Measurements from ENCODE around the gene PLTP.

The PLTP gene

DNA sequence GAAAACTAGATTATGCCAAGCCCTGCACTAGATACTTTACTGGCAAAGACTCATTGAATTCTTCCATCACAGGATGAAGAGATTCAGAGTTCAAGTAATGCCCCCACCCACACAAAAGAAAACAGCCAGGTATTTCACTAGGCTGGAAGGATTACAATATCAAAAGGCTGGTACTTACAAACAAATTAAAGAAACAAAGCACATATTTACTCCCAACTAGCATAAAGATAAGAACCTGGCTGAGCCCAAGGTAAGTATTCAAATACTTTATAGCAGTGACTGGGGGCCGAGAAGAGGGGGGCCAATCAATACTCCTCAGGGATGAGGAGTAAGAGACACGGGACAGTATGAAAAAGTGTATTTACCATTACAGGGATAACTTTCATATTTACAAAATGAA, 58.5 kb downstream of the PLTP start:
- TF ChIP-seq, protein P1, sequence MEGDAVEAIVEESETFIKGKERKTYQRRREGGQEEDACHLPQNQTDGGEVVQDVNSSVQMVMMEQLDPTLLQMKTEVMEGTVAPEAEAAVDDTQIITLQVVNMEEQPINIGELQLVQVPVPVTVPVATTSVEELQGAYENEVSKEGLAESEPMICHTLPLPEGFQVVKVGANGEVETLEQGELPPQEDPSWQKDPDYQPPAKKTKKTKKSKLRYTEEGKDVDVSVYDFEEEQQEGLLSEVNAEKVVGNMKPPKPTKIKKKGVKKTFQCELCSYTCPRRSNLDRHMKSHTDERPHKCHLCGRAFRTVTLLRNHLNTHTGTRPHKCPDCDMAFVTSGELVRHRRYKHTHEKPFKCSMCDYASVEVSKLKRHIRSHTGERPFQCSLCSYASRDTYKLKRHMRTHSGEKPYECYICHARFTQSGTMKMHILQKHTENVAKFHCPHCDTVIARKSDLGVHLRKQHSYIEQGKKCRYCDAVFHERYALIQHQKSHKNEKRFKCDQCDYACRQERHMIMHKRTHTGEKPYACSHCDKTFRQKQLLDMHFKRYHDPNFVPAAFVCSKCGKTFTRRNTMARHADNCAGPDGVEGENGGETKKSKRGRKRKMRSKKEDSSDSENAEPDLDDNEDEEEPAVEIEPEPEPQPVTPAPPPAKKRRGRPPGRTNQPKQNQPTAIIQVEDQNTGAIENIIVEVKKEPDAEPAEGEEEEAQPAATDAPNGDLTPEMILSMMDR (IDR thresholded peaks at IDR 0.05), result no peak
- peaks cover 10% of the 10 kb centered on the region for H3K4me1 ChIP-seq

DNA sequence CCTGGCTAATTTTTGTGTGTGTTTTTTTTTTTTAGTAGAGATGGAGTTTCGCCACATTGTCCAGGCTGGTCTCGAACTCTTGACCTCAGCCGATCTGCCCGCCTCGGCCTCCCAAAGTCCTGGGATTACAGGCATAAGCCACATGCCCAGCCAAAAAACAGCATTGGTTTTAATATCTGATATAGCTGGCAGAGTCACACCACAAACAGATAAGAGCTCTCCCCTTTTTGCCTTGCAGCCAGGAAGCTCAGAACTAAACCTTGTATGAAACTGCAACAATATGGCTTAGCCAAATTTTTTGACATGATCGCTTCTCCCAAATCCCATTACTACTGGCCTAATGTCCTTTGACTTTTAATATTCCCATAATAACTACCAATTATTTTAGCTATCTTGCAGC, 59.6 kb downstream of the PLTP start:
- H3K36me3 ChIP-seq (ENCODE audit: control insufficient read depth, insufficient read depth, low read length), result no peaks in the 10 kb centered on the region
- no peak overlapping the region for H3K27ac ChIP-seq
- H3K4me2 ChIP-seq (ENCODE audit: low read length), result no peak overlapping the region
- TF ChIP-seq, protein P1 (IDR thresholded peaks at IDR 0.05), result no peak
- H3K79me2 ChIP-seq, result peaks cover 35% of the 10 kb centered on the region
- no peak overlapping the region for H3K4me3 ChIP-seq (ENCODE audit: low read depth, low read length)
- H3K9me3 ChIP-seq (ENCODE audit: control insufficient read depth, low read length), result no peaks in the 10 kb centered on the region
- H3K4me1 ChIP-seq, result peaks cover 7% of the 10 kb centered on the region
- no peaks in the 10 kb centered on the region for H3K27me3 ChIP-seq (ENCODE audit: control insufficient read depth, insufficient read depth, low read length)
- H3K9ac ChIP-seq, result no peak overlapping the region
- no peak overlapping the region for H2AFZ ChIP-seq

More for the DNA sequence above, 58.5 kb downstream of the PLTP start:
- H2AFZ ChIP-seq, result no peak overlapping the region
- H3K27me3 ChIP-seq (ENCODE audit: control insufficient read depth, insufficient read depth, low read length), result no peaks in the 10 kb centered on the region
- no peak overlapping the region for H3K9ac ChIP-seq
- peaks cover 37% of the 10 kb centered on the region for H3K79me2 ChIP-seq
- no peak overlapping the region for H3K27ac ChIP-seq
- H3K9me3 ChIP-seq (ENCODE audit: control insufficient read depth, low read length), result no peaks in the 10 kb centered on the region
- no peak overlapping the region for H3K4me3 ChIP-seq (ENCODE audit: low read depth, low read length)
- H3K4me2 ChIP-seq (ENCODE audit: low read length), result no peak overlapping the region
- H3K36me3 ChIP-seq (ENCODE audit: control insufficient read depth, insufficient read depth, low read length), result no peaks in the 10 kb centered on the region

DNA sequence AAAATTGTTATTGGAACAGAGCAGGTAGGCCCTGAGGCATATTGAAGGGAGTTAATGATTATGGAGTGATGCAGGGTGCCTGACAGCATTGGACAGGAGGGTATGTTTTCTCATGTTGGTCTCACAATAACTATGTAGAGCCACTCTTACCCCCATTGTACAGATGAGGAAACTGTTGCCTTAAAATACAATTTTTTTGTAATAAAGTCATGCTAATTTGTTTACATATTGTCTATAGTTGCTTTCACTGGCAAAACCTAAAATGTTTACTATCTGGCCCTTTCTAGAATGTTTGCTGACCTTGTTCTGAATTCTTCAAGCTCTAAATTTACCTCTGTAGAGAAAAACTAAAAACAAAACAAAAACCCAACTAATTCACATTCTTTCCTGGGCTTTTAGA, 60.5 kb downstream of the PLTP start:
- no peak overlapping the region for H3K27ac ChIP-seq
- no peak overlapping the region for H2AFZ ChIP-seq
- H3K4me1 ChIP-seq, result peaks cover 4% of the 10 kb centered on the region
- no peaks in the 10 kb centered on the region for H3K27me3 ChIP-seq (ENCODE audit: control insufficient read depth, insufficient read depth, low read length)
- no peak overlapping the region for H3K4me2 ChIP-seq (ENCODE audit: low read length)
- peaks cover 28% of the 10 kb centered on the region for H3K79me2 ChIP-seq
- no peak overlapping the region for H3K4me3 ChIP-seq (ENCODE audit: low read depth, low read length)
- no peaks in the 10 kb centered on the region for H3K9me3 ChIP-seq (ENCODE audit: control insufficient read depth, low read length)
- TF ChIP-seq, protein P1 (IDR thresholded peaks at IDR 0.05), result no peak
- no peaks in the 10 kb centered on the region for H3K36me3 ChIP-seq (ENCODE audit: control insufficient read depth, insufficient read depth, low read length)
- H3K9ac ChIP-seq, result no peak overlapping the region

DNA sequence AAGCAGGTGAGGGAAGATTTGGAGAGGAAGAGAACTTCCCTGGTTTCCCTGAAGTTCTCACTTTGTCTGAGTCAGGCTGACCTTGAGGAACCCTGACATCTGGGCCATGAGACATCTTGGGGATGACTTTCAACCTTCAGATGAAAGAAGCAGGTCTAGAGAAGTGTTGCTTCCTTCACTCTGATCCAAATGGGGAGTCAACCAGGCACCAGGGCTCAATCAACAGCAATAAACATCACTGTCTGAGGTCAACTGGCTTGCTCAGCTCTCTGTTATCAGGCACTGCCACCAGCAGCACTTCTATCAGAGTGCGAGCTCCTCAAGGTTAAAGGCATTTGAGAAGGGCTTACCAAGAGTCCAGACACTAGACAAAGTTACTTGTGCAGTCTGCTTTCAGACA, 61.0 kb downstream of the PLTP start:
- no peak overlapping the region for H2AFZ ChIP-seq
- no peak overlapping the region for H3K4me3 ChIP-seq (ENCODE audit: low read depth, low read length)
- no peaks in the 10 kb centered on the region for H3K36me3 ChIP-seq (ENCODE audit: control insufficient read depth, insufficient read depth, low read length)
- no peak overlapping the region for H3K27ac ChIP-seq
- no peaks in the 10 kb centered on the region for H3K9me3 ChIP-seq (ENCODE audit: control insufficient read depth, low read length)
- no peaks in the 10 kb centered on the region for H3K27me3 ChIP-seq (ENCODE audit: control insufficient read depth, insufficient read depth, low read length)
- TF ChIP-seq, protein P1 (IDR thresholded peaks at IDR 0.05), result no peak
- no peak overlapping the region for H3K9ac ChIP-seq
- no peaks in the 10 kb centered on the region for H3K4me1 ChIP-seq
- H3K4me2 ChIP-seq (ENCODE audit: low read length), result peak overlapping the region; percentile 14
- peaks cover 25% of the 10 kb centered on the region for H3K79me2 ChIP-seq

DNA sequence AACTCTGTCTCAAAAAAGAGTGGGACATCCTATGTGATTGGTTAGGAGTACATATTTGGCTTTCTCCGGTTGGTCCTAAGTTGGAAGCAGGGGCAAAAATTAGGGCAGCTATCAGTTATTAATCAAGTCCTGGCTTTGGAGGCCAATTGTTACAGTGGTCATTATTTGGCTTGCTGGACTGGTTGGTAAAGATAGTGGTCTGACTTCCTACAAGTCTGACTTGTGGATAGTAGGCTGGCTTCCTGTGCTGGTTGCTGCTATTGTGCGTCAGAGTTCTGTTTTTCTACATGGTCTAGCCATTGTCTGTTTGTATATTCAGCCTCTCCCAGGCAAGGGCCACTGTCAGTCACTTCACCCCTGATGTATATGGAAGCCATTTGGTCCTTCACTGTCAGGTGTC, 61.7 kb downstream of the PLTP start:
- Histone ChIP-seq H2AFZ (no peak overlapping the region), H3K9me3 (ENCODE audit: control insufficient read depth, low read length) (no peaks in the 10 kb centered on the region), H3K27ac (no peak overlapping the region), H3K79me2 (peaks cover 21% of the 10 kb centered on the region), H3K4me3 (ENCODE audit: low read depth, low read length) (no peak overlapping the region), H3K27me3 (ENCODE audit: control insufficient read depth, insufficient read depth, low read length) (no peaks in the 10 kb centered on the region), H3K4me1 (no peaks in the 10 kb centered on the region), H3K4me2 (ENCODE audit: low read length) (no peak overlapping the region), H3K36me3 (ENCODE audit: control insufficient read depth, insufficient read depth, low read length) (no peaks in the 10 kb centered on the region), H3K9ac (no peak overlapping the region)
- TF ChIP-seq, protein P1 (IDR thresholded peaks at IDR 0.05), result no peak
